CD4-positive, alpha-beta T cell treated with Interleukin-6 at 100 ng/mL for 8 hours (primary cell): ENCODE results near the gene TSFM.

Experiments used
- DNase-seq: peaks from one replicate; pipeline ENCODE4 v3.0.0-alpha.2; 2020; ENCODE audit warnings: mixed read lengths, low spot score

The TSFM gene

DNA sequence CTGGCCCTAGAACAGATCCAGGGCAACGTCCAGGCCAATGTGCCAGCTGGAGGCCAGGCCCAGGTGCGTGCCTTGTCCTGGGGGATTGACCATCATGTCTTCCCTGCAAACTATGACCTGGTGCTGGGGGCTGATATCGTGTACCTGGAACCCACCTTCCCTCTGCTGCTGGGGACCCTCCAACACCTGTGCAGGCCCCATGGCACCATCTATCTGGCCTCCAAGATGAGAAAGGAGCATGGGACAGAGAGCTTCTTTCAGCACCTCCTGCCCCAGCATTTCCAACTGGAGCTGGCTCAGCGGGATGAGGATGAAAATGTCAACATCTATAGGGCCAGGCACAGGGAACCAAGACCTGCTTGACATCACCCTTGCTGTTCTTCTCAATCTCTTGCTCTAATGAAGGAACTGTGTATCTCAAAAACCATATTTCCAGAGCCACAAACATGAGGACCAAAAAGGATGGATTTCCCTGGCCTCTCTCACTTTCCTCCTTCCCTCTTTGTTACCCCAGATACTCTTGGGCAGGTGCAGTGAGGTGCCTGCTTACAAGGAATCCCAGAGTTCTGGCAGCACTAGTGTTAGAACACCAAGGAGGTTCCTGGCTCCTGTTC, 2.2 kb upstream of the TSFM start:
- DNase-seq = no peak

DNA sequence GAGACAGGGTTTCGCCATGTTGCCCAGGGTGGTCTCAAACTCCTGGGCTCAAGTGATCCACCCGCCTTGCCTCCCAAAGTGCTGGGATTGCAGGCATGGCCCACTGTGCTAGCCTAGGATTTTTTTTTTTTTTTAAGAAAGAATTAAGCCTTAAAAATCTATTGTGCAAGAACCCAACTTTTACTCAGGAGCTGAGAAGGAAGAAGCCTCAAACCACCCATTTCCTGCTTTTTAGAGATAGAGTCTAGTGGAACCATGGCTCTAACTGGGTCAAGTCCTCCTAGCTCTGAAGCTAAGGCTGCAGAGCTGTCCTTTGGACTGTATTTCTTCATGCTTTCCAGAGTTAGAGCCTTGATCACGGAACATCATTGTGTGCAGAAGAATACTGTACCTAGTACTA, 1.3 kb upstream of the TSFM start:
- peak; percentile 36 for DNase-seq

DNA sequence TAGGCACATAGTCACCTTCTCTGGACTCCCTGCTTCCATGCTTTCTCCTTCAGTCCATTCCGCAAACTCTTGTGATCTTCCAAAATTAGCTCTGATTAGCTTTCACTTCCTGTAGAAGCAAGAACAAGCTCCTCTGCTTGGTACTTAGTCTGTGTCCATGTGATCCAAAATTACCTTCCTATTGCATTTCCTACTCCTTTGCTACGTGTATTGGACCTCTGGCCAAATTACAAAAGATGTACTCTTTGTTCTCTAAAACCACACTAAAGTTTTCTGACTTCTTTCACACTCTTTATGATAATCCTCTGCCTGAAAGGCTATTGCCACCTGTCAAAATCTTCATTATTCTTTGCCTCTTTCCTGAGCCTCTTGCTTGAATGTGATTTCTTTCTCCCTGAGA, 786 bp upstream of the TSFM start:
- DNase-seq = no peak

DNA sequence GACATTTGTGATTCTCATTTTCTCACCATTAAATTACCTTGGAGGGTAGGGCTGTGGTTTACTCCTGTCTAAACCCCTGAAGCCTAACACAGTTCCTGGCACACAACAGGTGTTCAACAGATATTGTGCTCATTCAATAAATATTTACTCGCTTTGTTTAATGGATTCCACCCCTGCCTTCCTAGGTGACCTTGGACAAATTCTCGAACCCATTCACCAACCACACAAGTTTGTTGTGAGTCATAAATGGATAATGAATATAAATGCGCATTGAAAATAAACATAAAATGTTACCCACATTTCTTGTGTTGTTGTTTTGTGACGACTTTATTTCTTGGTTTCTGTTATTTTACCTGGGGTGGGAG, 362 bp upstream of the TSFM start:
- no peak for DNase-seq

DNA sequence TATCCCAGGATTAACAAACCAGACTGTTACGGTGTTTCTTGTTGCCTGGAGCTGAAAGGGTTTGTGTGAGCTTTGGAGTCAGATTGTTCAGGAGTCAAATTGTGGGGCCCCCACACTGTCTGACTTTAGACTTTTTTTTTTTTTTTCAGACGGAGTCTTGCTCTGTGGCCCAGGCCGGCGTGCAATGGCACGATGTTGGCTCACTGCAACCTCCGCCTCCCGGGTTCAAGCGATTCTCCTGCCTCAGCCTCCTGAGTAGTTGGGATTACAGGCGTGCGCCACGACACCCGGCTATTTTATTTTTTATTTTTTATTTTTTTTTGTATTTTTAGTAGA, 847 bp downstream of the TSFM start:
- DNase-seq = no peak

DNA sequence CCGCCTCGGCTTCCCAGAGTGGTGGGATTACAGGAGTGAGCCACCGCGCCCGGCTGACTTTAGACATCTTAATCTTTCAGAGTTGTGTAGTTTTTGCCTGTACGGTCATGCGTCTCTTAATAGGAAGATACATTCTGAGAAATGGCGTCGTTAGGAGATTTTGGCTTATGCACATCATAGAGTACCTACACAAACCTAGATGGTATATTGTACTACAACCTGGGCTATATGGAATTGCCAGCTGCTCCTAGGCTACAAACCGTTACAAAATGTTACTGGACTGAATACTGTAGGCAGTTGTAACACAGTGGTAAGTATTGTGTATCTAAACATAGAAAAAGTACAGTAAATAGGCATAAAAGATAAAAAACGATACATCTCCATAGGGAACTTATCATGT, 1.3 kb downstream of the TSFM start:
- no peak for DNase-seq

DNA sequence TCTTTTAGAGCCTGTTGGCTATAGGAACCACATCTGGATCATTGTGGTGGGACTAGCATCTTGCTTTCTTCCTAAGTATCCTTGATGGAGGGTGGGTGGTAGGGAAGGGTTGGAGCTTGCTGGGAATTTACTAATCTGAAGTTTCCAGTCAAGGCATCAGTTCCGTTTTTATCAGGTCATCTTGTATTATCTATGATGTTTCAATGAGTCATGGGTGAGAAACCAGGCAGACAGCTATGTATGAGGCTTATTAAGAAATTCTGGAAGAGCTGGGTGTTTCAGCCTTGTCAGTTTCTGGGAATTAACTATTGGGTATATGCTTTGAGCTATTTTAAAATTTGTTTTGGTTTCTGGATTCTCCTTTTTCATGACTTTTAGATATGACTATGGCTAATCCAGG, 11.3 kb downstream of the TSFM start:
- DNase-seq = no peak

DNA sequence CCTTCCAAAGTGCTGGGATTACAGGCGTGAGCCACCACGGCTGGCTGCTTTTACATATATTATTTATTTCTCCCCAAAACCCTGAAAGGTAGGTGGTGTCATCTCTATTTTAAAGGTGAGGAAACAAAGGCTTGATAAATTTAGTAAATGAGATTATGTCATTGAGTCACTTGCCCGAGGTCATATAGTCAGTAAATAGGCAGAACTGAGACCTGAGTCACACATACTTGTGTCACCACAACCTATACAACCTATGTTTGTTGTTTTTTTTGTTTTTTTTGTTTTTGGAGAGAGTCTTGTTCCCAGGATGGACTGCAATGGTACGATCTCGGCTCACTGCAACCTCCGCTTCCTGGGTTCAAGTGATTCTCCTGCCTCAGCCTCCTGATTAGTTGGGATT, 12.8 kb downstream of the TSFM start:
- no peak for DNase-seq

DNA sequence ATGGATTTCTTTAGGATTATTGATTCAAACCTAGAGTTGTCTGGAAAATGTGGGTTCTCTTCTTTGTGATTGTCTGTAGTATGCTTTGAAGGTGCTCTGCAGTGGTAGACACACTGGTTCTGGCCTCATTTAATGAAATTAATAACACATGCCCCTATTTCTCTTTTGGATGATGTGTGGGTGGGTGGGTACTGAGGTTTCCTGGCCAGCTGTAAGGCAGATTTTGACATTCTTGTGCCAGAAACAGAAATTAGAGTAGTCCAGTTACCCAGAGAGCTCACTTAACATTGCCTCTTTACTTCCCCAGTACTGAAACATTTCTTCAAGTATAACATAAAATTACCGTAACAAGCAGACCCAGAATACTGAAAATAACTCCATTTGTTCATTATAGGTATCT, 14.4 kb downstream of the TSFM start:
- no peak for DNase-seq

DNA sequence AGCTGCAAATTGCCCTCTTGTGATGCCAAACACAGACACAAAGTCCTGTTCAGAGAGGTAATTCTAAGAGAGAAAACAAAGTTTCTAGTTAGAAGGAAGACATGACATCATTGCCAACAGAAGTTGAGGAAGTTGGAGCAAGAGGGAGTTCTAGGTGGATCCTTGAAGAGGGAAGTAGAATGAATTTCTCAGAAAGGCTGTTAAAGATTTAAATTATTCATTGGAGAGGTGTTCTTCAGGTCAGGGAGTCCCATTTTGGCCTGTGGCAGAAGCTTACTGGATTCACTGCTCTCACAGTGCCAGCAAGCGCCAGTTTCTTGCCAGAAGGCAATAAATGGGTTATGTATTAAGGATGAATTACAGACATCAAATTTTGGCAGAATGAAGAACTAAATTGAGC, 15.3 kb downstream of the TSFM start:
- no peak for DNase-seq

DNA sequence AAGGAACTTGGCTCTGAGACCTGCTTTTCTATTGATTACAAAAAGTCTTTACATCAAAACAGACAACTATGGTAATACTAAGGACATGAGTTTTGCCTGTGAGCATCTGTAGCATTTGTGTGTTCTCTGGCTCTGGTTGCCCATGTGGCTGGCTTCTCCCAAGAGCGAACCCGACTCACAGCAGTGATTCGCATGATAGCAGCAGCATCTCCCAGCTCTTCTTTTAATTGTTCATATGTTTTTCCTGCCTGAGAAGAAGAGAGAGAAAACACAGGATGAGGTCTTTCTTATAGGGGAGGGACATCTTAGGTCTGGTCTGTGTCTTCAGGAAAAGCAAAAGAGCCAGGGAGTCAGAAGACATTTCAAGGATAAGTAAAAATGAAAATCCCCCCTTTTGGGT, 18.4 kb downstream of the TSFM start:
- DNase-seq = no peak

DNA sequence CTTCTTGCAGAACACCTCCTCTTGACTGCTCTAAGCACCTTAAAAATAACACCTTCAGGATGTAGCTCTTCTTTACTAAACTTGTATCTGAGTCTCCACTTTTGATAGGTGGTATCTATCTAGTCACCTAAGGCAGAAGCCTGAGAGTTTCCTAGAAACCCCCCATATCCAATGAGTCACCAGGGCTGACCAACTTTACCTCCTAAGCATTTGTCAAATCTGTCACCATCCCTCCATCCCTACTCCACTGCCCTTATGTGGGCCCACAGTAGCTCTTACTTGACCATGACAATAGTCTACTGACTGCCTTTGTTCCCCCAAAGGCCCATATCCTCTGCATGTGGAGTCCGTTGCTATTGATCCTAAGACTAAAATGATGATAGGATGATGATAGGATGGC, 20.0 kb downstream of the TSFM start:
- DNase-seq = no peak

DNA sequence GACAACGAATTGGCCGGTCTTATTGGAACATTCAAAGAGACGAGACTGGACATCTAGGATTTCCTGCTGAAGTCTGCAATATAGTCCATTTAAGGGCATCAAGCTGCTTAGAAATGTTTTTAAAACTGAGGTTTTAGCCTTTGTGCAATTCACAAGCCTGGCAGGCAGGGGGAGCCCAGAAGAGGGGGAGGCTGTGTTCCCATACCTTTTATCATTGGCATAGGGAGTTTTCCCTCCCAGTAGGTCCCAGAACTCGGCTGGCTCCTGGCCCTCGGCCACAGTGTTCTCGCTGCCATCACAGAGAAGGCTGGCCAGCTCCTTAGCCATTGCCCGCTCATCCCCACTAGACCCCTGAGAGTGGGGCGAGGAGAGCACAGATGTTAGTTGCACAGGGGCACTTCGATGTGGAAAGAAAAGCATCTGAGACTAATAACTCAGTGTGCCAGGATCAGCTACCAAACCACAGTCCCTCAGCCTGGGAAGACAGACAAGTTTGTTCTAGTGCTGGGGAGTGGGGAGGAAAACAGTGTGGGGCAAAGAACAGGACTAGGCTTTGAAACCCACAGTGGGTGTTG, 20.8 kb downstream of the TSFM start:
- no peak for DNase-seq

DNA sequence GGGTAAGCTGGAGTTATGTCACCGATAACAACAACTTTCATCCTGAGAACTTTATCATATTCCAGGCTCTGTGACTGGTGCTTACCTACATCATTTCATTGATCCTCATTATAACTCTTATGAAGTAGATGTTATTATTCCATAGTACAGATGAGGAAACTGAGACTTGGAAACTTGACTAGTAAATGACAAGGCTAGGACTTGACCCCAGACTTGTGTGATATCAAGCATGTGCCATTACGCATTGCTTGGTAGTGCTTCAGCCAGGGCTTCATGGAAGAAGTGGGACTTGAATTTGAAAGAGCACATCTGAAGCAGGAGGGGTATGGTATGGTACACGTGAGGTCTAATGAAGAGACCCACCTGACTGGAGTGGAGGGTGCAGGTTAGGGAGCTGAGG, 24.1 kb downstream of the TSFM start:
- DNase-seq = no peak

DNA sequence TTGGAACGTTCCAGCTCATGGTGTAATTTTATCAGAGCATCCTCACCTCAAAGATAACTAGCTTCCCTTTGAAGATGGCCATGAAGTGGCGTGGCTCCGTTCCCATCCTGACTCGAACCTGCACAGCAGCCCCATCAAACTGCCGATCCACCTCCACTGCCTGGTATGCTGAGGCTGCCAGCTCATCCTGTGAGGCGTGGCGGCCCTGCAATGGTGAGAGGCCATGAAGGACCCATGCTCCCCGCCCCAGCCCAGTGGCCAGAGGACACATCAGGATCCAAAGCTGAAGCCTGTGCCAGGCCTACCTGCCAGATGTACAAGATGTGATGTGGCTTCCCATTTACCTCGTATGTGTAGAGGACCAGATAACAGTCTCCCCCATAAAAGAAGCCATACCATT, 24.7 kb downstream of the TSFM start:
- no peak for DNase-seq

DNA sequence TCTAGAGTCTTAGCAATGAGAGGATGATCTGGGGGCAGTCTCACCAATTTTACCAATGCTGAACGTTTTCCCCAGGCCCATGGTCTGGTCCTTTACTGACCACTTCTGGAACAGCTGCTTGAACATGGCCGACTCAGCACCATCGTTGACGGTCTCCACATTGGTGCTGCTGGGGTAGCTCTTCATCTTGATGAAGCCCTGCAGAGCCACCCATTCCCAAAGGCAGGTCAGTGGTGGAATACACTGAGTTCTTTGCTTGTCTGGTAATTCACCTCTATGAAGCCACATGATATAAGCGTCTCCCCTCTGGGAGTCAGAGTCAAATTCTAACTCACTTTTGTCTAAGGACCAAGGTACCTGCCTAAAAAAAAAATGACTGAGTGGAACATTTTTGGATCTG, 25.8 kb downstream of the TSFM start:
- no peak for DNase-seq

DNA sequence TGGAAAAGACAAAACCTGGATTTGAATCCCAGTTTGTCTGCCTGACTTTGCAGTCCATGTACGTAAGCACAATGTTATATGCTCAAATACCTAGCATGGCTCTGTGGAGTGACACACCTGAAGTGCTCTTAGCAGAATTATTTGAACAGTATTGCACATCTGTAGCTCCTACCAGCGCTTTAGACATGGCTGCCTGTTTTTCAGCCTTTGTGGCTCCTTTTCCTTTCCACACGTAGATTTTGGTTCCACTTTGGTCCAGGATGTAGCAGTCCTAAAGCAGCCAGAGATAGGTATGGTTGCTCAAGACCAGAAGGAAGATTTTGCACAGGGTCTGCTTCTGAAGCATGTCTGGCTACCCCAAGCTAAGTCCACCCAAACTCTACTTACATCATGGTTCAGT, 26.8 kb downstream of the TSFM start:
- DNase-seq = no peak

DNA sequence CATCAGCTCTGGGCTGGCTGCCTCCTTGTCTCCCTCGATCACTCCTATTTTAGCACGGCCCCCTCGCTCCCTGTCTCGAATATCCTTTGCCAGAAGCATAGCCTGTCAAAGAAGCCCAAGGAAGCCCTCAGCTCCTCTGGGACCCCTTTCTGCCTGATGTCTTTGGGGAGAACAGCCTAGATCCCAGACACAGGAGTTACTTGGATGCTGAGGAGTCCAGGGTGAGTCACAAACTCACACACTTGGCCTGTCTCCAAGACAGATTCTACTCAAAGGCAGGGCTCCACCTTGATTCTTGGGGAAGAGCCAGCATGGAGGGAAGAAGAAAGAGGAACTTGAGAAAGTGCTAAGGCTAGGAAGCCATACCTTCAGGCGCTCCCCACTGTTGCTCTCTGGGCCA, 27.9 kb downstream of the TSFM start:
- DNase-seq = no peak

DNA sequence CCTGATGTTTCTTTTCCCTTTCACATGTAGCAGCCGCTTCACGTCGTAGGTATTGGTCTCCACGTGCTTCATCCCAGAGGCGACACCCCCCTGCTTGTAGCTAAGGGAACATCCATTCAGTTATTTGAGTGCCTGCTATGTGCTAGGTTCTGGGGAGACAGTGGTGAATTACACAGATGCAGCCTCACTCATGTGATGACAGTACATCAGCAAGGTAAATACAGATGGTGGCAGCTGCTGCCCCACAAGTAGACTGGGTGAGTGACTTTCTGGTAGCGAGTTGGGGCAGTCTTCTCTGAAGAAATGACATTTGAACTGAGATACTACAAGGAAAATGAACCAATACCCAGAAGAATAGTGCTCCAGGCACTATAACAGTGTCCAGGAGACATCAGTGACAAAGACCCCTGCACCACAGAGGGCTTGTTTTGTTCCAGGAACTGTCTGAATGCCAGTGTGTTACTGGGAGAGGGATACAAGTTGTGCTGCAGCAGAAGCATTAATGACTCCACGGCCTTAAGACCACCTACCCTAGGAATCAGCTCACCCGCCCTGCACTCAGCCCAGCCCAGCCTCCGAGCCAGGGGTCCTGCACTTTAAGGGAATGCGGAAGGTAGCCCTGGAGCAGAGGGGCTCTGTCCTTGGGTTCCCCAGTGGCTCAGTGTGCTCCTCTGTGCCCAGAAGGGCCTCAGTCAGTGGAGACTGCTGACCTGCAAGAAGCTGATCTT, 28.6 kb downstream of the TSFM start:
- no peak for DNase-seq

DNA sequence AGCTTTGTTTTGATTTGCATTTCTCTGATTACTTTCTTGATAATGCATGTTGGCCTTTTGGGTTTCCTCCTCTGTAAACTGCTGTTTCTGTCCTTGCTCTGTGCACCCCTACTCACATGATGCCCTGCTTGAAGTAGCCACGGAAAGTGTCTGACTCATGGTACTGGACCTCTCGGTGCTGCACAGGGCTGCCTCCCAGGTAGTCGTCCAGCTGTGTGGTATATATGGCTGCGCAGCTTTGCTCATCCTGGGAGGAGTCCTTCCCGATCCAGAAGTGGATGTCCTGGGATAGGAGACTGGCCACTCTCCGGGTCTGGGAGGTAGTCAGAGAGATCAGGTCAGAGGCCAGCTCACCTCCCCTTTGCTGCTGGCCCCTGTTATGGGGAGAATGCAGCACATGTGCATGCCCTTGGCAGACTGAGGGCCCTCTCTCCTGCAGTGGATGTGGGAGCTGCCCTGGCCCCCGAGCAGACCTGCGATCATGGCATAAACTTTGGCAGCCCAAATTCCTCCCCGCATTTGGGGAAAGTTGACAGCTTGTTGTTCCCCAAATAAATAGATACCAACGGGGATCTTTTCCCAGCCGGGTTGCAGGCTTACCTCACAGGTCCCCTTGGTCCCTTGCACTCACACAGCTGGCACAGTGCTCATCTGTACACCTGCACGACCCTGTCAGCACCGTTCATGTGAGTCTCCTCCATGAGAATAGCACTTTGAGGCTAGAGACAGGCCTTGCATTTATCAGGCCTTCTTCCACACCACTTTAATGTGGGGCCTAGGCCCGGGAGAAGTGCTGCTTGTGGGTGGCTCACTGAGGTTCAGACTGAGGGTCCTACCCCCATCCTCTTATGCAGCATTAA, 30.8 kb downstream of the TSFM start:
- no peak for DNase-seq

DNA sequence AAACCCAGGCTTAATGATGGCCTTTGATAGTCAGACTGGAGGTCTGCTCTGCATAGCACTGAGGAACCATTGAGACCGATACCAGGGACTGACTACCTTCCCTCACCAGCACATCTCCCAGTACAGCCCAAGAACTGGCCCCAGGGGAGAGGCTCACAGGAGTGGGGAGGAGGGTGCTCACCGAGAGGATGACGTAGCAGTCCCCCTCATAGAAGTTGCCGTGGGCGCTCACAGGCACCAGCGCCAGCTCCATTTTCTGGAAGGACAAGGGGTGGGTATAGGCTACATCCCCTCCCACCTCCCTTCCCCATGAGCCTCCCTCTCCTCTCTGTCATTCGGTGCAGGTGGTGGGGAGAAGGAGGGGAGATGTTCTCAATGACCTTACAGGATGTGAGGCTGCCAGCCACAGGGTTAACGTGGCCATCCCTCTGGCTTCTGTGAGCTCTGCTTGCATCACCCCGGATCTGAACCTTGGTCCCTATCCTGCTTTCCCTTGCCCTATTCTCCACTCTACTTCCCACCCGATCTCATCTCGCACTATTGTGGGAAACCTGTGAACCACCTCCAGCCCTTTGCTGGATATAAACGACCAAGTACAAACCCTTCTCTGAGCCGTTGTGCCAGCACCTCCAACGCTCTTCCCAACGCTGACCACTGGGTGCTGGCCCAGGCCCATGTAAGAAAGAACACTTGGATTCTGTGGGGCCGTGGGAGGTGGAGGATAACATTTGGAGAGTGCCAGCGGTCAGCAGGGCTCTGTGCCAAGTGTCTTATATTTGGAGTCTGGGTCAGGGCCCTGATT, 31.6 kb downstream of the TSFM start:
- DNase-seq = no peak
